ENCODE data around the gene RPS21.

- TF ChIP-seq CTCF (IDR thresholded peaks at IDR 0.05; ENCODE audit: insufficient read depth, low read length) (no peak), POLR2AphosphoS5 (IDR thresholded peaks at IDR 0.05; ENCODE audit: low read depth) (no peak)
Measured at GRCh38 chr20:62338294-62338620, 48.6 kb upstream of the RPS21 start.
